GM20000 (cell line): ENCODE results near the gene GABRG3.

Experiments used
- DNase-seq: peaks from one replicate; pipeline ENCODE4 v3.0.0; 2012; ENCODE audit warnings: low spot score
- TF ChIP-seq, protein P1 (sequence below): IDR thresholded peaks from 2 replicates; pipeline ENCODE4 v1.5.1; 2012; ENCODE audit warnings: mild to moderate bottlenecking, control low read depth; ENCODE audit errors: extremely low read depth, missing control alignments

Gene GABRG3

DNA sequence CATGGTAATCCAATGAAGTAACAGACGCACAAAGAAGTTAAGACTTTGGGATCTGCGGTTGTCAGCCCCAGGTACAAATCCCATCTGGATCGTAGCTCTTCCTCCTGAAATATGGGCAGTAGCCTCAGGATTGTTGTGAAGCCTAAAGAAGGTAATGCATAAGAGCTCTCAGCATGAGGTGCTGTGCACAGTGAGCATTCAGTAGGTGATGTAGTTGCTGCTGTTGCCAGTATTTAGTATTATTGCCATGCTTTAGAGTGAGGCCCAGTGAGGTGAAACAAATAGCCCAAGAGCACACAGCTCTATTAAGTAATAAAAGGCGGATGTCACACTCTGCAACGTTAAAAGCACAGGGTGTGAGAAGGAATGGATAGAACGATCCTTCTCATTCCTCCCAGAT is 225.7 kb downstream of the GABRG3 start:
- no peak for DNase-seq
- TF ChIP-seq, protein P1, sequence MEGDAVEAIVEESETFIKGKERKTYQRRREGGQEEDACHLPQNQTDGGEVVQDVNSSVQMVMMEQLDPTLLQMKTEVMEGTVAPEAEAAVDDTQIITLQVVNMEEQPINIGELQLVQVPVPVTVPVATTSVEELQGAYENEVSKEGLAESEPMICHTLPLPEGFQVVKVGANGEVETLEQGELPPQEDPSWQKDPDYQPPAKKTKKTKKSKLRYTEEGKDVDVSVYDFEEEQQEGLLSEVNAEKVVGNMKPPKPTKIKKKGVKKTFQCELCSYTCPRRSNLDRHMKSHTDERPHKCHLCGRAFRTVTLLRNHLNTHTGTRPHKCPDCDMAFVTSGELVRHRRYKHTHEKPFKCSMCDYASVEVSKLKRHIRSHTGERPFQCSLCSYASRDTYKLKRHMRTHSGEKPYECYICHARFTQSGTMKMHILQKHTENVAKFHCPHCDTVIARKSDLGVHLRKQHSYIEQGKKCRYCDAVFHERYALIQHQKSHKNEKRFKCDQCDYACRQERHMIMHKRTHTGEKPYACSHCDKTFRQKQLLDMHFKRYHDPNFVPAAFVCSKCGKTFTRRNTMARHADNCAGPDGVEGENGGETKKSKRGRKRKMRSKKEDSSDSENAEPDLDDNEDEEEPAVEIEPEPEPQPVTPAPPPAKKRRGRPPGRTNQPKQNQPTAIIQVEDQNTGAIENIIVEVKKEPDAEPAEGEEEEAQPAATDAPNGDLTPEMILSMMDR: no peak

- TF ChIP-seq, protein P1: no peak
- DNase-seq: no peak
These were observed 230.4 kb downstream of the GABRG3 start for GRCh38 chr15:27201425-27201824.

GRCh38 chr15:27210176-27210575 is 239.2 kb downstream of the GABRG3 start:
- TF ChIP-seq, protein P1: no peak

GRCh38 chr15:27214032-27214431 is 243.1 kb downstream of the GABRG3 start:
- no peak for DNase-seq
- TF ChIP-seq, protein P1: no peak

More at GRCh38 chr15:27210176-27210575, 239.2 kb downstream of the GABRG3 start:
- DNase-seq: no peak

DNA sequence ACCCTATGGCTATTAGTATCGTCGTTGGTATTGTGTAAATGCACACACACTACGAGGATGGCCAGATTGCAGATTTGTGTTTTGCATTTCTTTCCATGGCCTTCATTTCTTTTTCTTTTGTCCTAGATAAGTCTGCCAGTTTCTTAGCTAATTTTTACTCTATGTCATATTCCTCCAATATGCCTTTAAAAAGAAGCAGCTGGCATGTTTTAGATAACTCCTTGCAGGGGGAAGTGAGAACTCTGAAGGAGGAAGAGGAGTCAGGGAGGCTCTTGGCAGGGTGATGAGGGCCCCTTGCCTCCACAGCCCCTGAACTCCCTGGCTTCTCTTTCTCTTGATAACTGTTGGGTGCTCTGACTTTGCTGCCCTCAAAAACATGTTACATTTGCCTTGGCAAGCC is 244.0 kb downstream of the GABRG3 start:
- no peak for DNase-seq
- TF ChIP-seq, protein P1: no peak

DNA sequence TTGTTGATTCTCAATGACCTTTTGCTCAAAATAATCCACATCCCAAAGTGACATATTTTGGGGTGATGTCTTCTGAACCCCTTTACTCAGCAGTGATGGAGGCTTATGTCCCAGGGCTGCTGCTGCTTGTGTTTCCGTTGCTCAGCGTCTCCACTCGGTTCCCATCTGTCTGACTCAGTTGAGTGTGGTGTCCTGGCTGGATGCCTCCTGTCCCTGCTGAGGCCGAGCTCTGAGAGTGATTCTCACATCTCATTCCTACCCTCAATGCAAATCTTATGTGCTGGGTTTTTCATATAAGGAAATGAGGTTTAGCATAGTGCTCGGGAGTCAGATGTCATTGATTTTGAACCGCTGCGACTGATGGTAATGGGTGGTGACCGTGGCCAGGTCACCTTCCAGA is 247.4 kb downstream of the GABRG3 start:
- DNase-seq: no peak
- TF ChIP-seq, protein P1: no peak

GRCh38 chr15:27219636-27220035 is 248.7 kb downstream of the GABRG3 start:
- no peak for DNase-seq
- TF ChIP-seq, protein P1: no peak

DNA sequence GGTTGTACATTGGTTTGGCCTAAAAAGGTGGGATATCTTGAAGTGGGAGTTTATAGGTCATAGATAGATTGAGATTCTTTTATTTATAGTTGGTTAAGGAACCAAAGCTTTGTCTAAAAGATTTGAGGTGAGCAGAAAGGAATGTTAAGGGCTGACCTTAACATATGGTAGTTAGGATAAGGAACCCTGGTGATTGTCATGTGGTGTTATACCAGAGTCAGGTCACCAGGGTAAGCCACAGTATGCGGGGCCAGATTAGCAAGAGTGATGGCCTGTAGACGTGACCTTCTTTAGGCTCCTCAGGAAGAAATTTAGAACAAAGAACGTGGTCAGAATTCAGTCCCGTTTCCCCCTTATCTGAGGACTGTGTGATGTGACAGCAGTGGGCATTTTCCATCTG is 249.2 kb downstream of the GABRG3 start:
- TF ChIP-seq, protein P1: no peak
- no peak for DNase-seq
